ACC112 (cell line): ENCODE results near the gene KSR2.

ENCODE experiments used
- H2AFZ ChIP-seq: fragments of 200-600 bp; sonication (generic); one replicate; pipeline ENCODE4 v1.6.0; 2017; ENCODE audit warnings: antibody characterized with exemption, low read length; ENCODE audit not compliant: unreplicated experiment
- H3K27ac ChIP-seq: fragments of 200-600 bp; sonication (generic); 2 replicates; pipeline ENCODE4 v1.5.1; 2014; ENCODE audit warnings: low read depth, mild to moderate bottlenecking, antibody characterized with exemption, low read length, moderate library complexity
- H3K27me3 ChIP-seq: fragments of 200-600 bp; sonication (generic); 2 replicates; pipeline ENCODE4 v1.6.1; 2014; ENCODE audit warnings: mild to moderate bottlenecking, antibody characterized with exemption, low read length, moderate library complexity, mixed read lengths; ENCODE audit not compliant: insufficient read depth
- H3K36me3 ChIP-seq: fragments of 200-600 bp; sonication (generic); 2 replicates; pipeline ENCODE4 v1.6.1; 2016; ENCODE audit warnings: mild to moderate bottlenecking, antibody characterized with exemption, low read length, moderate library complexity, mixed read lengths; ENCODE audit not compliant: insufficient read depth
- H3K4me1 ChIP-seq: fragments of 200-600 bp; sonication (generic); one replicate; pipeline ENCODE4 v1.6.1; 2016; ENCODE audit warnings: low read length, mixed read lengths; ENCODE audit not compliant: insufficient read depth, unreplicated experiment, control insufficient read depth
- H3K4me3 ChIP-seq: fragments of 200-600 bp; sonication (generic); 2 replicates; pipeline ENCODE4 v1.5.1; 2014; ENCODE audit warnings: mild to moderate bottlenecking, low read depth, low read length
- H3K79me2 ChIP-seq: fragments of 200-600 bp; sonication (generic); one replicate; pipeline ENCODE4 v1.6.0; 2016; ENCODE audit warnings: low read length; ENCODE audit not compliant: control insufficient read depth, unreplicated experiment, insufficient read depth

The KSR2 gene

DNA sequence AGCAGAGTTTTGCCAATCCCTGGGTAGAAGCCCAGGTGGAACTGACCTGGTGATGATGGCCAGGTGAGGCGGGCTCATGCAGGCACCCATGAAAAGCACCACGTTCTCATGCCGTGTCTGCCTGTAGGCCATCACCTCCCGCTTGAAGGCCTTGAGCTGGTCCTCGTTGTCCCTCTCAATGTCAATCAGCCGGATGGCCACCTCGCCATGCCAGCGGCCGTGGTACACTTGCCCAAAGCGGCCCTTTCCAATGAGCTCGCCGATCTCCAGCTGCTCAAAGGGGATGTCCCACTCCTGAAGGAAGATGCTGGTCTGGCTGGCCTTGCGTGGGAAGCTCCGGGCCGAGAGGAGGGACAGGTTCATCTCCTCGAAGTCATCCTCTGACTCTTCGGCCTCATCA is 444.0 kb downstream of the KSR2 start:
- Histone ChIP-seq H3K27ac (no peak overlapping the region), H3K36me3 (no peaks in the 10 kb centered on the region), H2AFZ (no peak overlapping the region), H3K4me1 (no peaks in the 10 kb centered on the region), H3K4me3 (no peak overlapping the region), H3K79me2 (no peaks in the 10 kb centered on the region), H3K27me3 (no peaks in the 10 kb centered on the region)

GRCh38 chr12:117523971-117524370 is 444.8 kb downstream of the KSR2 start:
- Histone ChIP-seq H3K27ac (no peak overlapping the region), H3K79me2 (no peaks in the 10 kb centered on the region), H2AFZ (no peak overlapping the region), H3K27me3 (no peaks in the 10 kb centered on the region), H3K36me3 (no peaks in the 10 kb centered on the region), H3K4me1 (no peaks in the 10 kb centered on the region), H3K4me3 (no peak overlapping the region)

DNA sequence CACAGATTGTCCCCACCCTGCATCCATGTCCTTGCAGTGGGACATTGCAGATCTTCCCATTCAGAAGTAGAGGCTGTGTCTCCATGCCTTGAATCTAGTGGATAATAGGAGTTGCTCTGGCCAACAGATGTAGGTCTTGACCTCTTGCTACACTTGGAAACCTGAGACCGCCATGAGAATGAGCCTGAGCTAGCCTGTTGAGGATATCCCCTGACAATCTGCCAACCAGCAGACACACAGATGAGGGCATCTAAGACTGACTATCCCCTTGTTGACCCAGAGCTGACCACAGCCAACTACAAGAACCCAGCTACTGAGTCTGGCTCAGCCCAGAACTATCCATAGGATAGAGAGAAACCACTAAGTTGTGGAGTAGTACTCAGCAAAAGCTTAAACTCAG is 446.2 kb downstream of the KSR2 start:
- H3K36me3 ChIP-seq = no peaks in the 10 kb centered on the region
- no peak overlapping the region for H3K27ac ChIP-seq
- no peak overlapping the region for H2AFZ ChIP-seq

GRCh38 chr12:117521867-117522266 is 446.9 kb downstream of the KSR2 start:
- Histone ChIP-seq H3K27ac (no peak overlapping the region), H3K36me3 (no peaks in the 10 kb centered on the region), H3K4me3 (no peak overlapping the region), H2AFZ (no peak overlapping the region), H3K79me2 (no peaks in the 10 kb centered on the region), H3K27me3 (no peaks in the 10 kb centered on the region), H3K4me1 (no peaks in the 10 kb centered on the region)

More for the DNA sequence above, 446.2 kb downstream of the KSR2 start:
- Histone ChIP-seq H3K79me2 (no peaks in the 10 kb centered on the region), H3K27me3 (no peaks in the 10 kb centered on the region), H3K4me3 (no peak overlapping the region), H3K4me1 (no peaks in the 10 kb centered on the region)

DNA sequence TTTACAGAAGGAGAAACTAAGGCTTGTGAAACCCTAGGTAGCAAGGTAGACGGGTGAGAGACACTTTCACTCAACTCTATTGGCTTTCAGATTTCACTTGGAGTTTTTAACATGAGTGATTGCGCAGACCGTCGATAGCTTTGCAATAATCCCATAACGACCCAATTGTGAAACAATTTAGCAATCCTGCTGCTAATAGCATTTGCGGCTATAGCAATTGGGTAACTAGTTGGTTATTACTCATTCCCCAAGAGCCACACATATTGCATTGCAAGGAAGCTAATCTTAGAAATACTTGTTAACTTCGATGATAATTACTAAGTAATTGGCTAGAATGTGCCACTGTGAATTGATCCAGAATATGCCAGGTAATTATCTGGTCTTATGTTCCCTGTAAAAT is 447.4 kb downstream of the KSR2 start:
- no peaks in the 10 kb centered on the region for H3K4me1 ChIP-seq
- no peaks in the 10 kb centered on the region for H3K36me3 ChIP-seq
- no peaks in the 10 kb centered on the region for H3K27me3 ChIP-seq
- H3K27ac ChIP-seq = no peak overlapping the region
- no peaks in the 10 kb centered on the region for H3K79me2 ChIP-seq
- no peak overlapping the region for H3K4me3 ChIP-seq
- H2AFZ ChIP-seq = no peak overlapping the region

DNA sequence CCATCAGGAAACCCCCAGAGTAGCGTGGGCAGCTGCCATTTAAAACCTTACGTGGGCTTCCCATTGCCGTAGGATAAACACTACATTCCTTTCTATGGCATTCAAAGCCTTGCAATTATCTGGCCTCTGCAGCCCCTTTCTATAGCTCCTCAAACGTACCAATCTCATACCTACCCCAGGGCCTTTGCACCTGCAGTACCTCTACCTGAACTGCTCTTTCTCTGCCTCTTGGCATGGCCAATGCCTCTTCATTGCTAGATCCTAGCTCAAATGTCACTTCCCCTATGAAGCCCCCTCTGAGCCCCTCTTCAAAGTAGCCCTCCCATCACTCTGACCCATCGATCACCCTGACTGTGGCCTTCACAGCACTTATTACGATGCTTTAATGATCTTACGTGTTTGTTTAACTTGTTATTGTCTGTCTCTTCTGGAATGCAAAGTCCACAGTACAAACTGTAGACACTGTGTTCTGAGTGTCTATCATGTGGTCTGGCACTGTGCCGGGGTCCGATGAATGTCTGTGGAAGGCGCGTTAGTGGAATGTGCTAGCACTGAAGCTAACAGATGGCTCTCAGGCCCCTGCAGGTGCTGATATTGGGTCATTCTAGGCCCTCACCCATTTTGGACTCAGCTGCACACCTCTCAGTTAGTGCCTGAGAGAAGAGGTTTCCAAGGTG is 450.1 kb downstream of the KSR2 start:
- Histone ChIP-seq H2AFZ (no peak overlapping the region), H3K4me3 (no peak overlapping the region), H3K36me3 (no peaks in the 10 kb centered on the region), H3K79me2 (no peaks in the 10 kb centered on the region), H3K4me1 (no peaks in the 10 kb centered on the region), H3K27ac (no peak overlapping the region), H3K27me3 (no peaks in the 10 kb centered on the region)

DNA sequence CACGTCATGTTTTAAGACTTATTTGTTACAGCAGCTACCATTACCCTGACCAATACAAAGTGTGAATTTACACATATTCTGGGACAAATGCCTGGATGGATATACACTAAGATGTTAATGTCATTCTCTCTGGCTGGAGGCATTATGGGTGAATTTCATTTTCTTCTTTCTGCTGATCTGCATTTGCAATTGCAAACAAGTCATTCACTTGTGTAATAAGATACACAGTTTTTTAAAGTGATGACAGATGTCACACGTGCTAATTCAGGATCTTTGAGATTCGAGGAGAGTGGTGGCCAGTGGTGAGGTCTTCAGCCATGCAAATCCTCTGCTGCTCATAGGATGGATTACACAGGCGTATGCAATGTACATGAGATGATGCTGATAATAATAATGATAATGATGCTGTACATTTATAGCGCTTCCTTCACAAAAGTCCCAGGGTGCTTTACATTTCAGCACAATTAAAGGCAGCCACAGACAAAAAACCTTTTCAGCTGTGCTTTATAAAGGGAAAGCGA is 451.5 kb downstream of the KSR2 start:
- Histone ChIP-seq H3K79me2 (no peaks in the 10 kb centered on the region), H3K27ac (no peak overlapping the region), H3K4me1 (no peaks in the 10 kb centered on the region), H2AFZ (no peak overlapping the region), H3K36me3 (no peaks in the 10 kb centered on the region), H3K4me3 (no peak overlapping the region), H3K27me3 (no peaks in the 10 kb centered on the region)

GRCh38 chr12:117516034-117516433 is 452.8 kb downstream of the KSR2 start:
- no peaks in the 10 kb centered on the region for H3K27me3 ChIP-seq
- H3K79me2 ChIP-seq = no peaks in the 10 kb centered on the region
- no peak overlapping the region for H3K4me3 ChIP-seq
- no peaks in the 10 kb centered on the region for H3K36me3 ChIP-seq
- no peaks in the 10 kb centered on the region for H3K4me1 ChIP-seq
- H2AFZ ChIP-seq = no peak overlapping the region
- H3K27ac ChIP-seq = no peak overlapping the region

DNA sequence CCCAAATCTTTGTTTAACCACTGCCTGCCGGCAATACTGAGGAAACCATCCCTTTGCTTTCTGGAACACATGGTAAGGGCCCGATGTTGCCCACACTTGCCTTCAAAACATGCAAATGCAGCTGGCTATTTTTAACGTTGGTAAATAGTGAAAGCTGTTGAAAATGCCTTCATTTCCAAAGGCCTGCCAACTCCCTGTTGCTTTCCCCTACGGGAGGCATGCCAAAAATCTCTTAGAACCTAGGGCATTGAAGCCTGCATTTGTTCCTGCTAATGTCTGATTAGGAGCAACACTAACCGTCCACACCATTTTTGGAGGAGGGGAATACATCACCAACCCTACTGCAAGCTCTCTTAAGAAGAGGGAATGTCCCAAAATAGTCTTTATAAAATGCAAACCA is 454.8 kb downstream of the KSR2 start:
- H3K27me3 ChIP-seq = no peaks in the 10 kb centered on the region
- no peak overlapping the region for H3K4me3 ChIP-seq
- H3K27ac ChIP-seq = no peak overlapping the region
- no peaks in the 10 kb centered on the region for H3K79me2 ChIP-seq
- H2AFZ ChIP-seq = no peak overlapping the region
- H3K4me1 ChIP-seq = no peaks in the 10 kb centered on the region
- H3K36me3 ChIP-seq = no peaks in the 10 kb centered on the region

DNA sequence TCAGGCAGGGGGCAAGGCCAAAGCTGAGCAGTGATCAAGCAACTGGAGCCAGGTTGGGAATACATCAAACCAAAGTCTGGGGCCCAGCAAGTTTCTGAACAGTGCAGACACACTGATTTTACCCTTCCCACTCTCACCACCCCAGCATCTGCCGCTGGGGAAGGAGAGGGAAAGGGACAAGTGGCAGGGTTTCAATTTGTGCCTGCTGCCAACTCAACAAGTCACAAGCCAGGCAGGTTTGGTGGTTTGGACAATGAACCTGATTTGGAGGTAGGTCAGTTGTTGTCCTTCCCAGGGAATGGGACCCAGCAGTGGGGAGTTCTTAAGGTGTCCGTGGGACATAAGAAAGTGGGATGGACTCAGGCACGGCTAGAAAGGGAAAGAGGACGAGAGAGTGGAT is 455.4 kb downstream of the KSR2 start:
- H3K4me3 ChIP-seq = no peak overlapping the region
- H3K36me3 ChIP-seq = no peaks in the 10 kb centered on the region
- H3K79me2 ChIP-seq = no peaks in the 10 kb centered on the region
- no peak overlapping the region for H2AFZ ChIP-seq
- H3K27ac ChIP-seq = no peak overlapping the region
- H3K4me1 ChIP-seq = no peaks in the 10 kb centered on the region
- no peaks in the 10 kb centered on the region for H3K27me3 ChIP-seq

GRCh38 chr12:117508468-117508867 is 460.3 kb downstream of the KSR2 start:
- H3K36me3 ChIP-seq = no peaks in the 10 kb centered on the region
- no peak overlapping the region for H3K4me3 ChIP-seq
- no peak overlapping the region for H2AFZ ChIP-seq
- no peaks in the 10 kb centered on the region for H3K79me2 ChIP-seq
- no peak overlapping the region for H3K27ac ChIP-seq
- H3K27me3 ChIP-seq = no peaks in the 10 kb centered on the region
- H3K4me1 ChIP-seq = no peaks in the 10 kb centered on the region
